Measurements from ENCODE around the gene MIAT. TPM values are rescaled to one million over a fixed set of nuclear protein-coding genes. Genes with fewer than 3 reads are reported as not detected.

Gene MIAT
- total and polyA plus RNA-seq, 2 donors from 2014 or later = 0.04 to 6.8 TPM

DNA sequence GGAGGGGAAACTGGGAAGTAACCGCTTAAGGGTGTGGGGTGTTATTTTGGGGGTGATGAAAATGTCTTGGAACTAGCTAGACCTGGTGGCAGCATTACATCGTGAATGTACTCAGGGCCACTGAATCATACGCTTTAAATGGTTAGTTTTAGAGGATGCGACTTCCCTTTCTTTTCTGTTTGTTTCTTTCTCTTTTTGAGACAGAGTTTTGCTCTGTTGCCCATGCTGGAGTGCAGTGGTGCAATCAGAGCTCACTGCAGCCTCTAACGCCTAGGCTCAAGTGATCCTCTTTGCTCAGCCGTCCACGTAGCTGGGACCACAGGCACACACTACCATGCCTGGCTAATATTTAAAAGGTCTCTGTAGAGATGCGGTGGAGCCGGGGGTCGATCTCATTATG is 5.6 kb upstream of the MIAT start:
- intact Hi-C loops (cut with DNase I) = no loop called here
- Histone ChIP-seq H3K4me1 (ENCODE audit: control insufficient read depth in 2 of 3, insufficient read depth in 2 of 3, low read depth in 1 of 3, low read length in 3 of 3) (no peaks in the 10 kb centered on the region), H3K9ac (ENCODE audit: low read length in 3 of 3) (no peak overlapping the region), H3K36me3 (ENCODE audit: control insufficient read depth in 2 of 3, insufficient read depth in 3 of 3, low read length in 3 of 3) (no peaks in the 10 kb centered on the region), H3K27ac (ENCODE audit: low read depth in 2 of 2, low read length in 2 of 2) (no peak overlapping the region), H3K27me3 (ENCODE audit: control insufficient read depth, insufficient read depth, low read length) (peaks cover under 1% of the 10 kb centered on the region), H3K4me3 (ENCODE audit: low read length in 3 of 3) (no peak overlapping the region), H3K9me3 (ENCODE audit: control insufficient read depth in 2 of 3, insufficient read depth in 1 of 3, low read length in 3 of 3) (no peaks in the 10 kb centered on the region)
- FAIRE-seq (no peak), DNase-seq (peak in 1 of 5 donors; percentile 38)
- TF ChIP-seq, protein P1, sequence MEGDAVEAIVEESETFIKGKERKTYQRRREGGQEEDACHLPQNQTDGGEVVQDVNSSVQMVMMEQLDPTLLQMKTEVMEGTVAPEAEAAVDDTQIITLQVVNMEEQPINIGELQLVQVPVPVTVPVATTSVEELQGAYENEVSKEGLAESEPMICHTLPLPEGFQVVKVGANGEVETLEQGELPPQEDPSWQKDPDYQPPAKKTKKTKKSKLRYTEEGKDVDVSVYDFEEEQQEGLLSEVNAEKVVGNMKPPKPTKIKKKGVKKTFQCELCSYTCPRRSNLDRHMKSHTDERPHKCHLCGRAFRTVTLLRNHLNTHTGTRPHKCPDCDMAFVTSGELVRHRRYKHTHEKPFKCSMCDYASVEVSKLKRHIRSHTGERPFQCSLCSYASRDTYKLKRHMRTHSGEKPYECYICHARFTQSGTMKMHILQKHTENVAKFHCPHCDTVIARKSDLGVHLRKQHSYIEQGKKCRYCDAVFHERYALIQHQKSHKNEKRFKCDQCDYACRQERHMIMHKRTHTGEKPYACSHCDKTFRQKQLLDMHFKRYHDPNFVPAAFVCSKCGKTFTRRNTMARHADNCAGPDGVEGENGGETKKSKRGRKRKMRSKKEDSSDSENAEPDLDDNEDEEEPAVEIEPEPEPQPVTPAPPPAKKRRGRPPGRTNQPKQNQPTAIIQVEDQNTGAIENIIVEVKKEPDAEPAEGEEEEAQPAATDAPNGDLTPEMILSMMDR (IDR thresholded peaks at IDR 0.05; ENCODE audit: borderline replicate concordance, extremely low read depth, insufficient read depth) = no peak

DNA sequence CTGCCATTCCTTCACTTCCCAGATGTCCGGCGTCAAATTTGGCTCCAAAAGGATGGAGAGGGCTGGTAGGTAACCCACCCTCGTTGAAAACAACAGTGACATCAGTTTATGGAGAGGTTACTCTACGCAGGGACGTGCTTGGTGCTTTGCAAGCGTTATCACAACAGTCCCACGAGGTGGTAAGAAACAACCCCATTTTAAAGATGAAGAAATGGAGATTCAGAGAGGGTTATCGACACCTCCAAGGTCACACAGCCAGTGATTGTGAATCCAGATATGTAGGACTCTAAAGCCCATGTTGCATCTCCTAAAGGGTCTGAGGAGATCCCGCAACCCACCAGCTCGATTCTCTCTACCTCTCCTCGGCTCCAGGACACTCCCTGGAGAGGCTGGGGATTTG is 773 bp downstream of the MIAT start:
- Histone ChIP-seq H3K9me3 (ENCODE audit: control insufficient read depth in 2 of 3, insufficient read depth in 1 of 3, low read length in 3 of 3) (no peaks in the 10 kb centered on the region), H3K27me3 (ENCODE audit: control insufficient read depth, insufficient read depth, low read length) (peaks cover 25% of the 10 kb centered on the region), H3K9ac (ENCODE audit: low read length in 3 of 3) (no peak overlapping the region), H3K36me3 (ENCODE audit: control insufficient read depth in 2 of 3, insufficient read depth in 3 of 3, low read length in 3 of 3) (no peaks in the 10 kb centered on the region), H3K27ac (ENCODE audit: low read depth in 2 of 2, low read length in 2 of 2) (no peak overlapping the region), H3K4me1 (ENCODE audit: control insufficient read depth in 2 of 3, insufficient read depth in 2 of 3, low read depth in 1 of 3, low read length in 3 of 3) (peaks cover 0 to 6% (median 0%) of the 10 kb centered on the region in 3 donors), H3K4me3 (ENCODE audit: low read length in 3 of 3) (no peak overlapping the region)
- no peak for FAIRE-seq
- intact Hi-C loops (cut with DNase I) = no loop called here
- DNase-seq = no peak
- TF ChIP-seq, protein P1 (IDR thresholded peaks at IDR 0.05; ENCODE audit: borderline replicate concordance, extremely low read depth, insufficient read depth) = no peak

DNA sequence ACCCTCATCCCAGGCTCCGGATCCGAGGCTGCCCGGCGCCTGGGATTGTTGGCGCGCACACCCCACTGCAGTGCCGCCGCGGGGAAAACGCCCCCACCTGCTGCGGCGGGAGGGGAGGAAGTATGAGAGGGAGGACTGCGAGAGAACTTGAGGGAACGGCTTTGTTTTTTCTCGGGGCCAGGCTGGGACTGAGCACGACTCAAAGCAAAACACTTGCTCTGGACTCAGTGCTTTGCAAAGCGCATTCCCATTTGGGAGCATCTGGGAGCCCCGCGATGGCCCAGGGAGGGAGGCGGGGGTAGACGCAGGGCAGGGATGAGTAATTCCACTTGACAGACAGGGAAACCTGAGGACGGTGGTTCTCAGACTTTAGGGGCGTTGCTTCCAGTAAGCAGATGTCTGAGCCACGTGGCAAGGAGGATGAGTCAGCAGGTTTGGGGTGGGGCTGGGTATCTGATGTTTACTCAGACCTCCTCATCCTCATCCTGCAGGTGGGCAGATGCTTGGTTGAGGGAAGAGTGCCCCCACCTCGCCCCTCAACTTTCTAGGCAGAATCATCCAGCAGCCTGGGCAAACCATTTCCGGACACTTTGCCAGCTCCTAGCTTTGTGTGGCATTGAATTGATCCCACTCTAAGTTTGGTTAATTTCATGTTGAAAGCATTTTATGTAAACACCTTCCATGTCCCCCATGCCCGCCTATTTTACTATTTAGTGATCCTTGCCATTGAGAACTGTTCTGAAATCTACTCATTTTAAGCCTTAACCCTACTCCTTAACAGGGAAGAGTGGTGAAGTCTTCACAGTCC is 1.5 kb downstream of the MIAT start:
- no peaks in the 10 kb centered on the region for H3K36me3 ChIP-seq (ENCODE audit: control insufficient read depth in 2 of 3, insufficient read depth in 3 of 3, low read length in 3 of 3)
- H3K9me3 ChIP-seq (ENCODE audit: control insufficient read depth in 2 of 3, insufficient read depth in 1 of 3, low read length in 3 of 3) = no peaks in the 10 kb centered on the region
- H3K27ac ChIP-seq (ENCODE audit: low read depth in 2 of 2, low read length in 2 of 2) = no peak overlapping the region
- no peak overlapping the region for H3K4me3 ChIP-seq (ENCODE audit: low read length in 3 of 3)
- TF ChIP-seq, protein P1 (IDR thresholded peaks at IDR 0.05; ENCODE audit: borderline replicate concordance, extremely low read depth, insufficient read depth) = no peak
- H3K27me3 ChIP-seq (ENCODE audit: control insufficient read depth, insufficient read depth, low read length) = peaks cover 25% of the 10 kb centered on the region
- DNase-seq = peak in 4 of 5 donors; percentile 75 to 84 (median 78)
- no peak for FAIRE-seq
- peaks cover 0 to 6% (median 0%) of the 10 kb centered on the region in 3 donors for H3K4me1 ChIP-seq (ENCODE audit: control insufficient read depth in 2 of 3, insufficient read depth in 2 of 3, low read depth in 1 of 3, low read length in 3 of 3)
- H3K9ac ChIP-seq (ENCODE audit: low read length in 3 of 3) = no peak overlapping the region
- intact Hi-C loops (cut with DNase I) = no loop called here
